ENCODE results near the gene MARCHF2. TPM values are rescaled to one million over a fixed set of nuclear protein-coding genes. Genes with fewer than 3 reads are reported as not detected.

Gene MARCHF2
- total and polyA plus RNA-seq, 9 of the 15 experiments (the other 6 are each of a cell fraction or from before 2014, with no cell fraction given) = 0.39 to 6.4 (median 2.2) TPM

- ATAC-seq (peak; percentile 98), FAIRE-seq (peak; percentile 98), DNase-seq (ENCODE audit: extremely low read depth in 1 of 4, low spot score in 3 of 4) (peak; percentile 77 to 92 (median 79))
- Histone ChIP-seq H3K36me3 (ENCODE audit: control insufficient read depth, insufficient read depth, low read length) (no peaks in the 10 kb centered on the region; the same call in 2 of the 3 replicates), H2AFZ (ENCODE audit: low read depth, low read length) (peak overlapping the region; percentile 73), H3K4me2 (ENCODE audit: insufficient read depth, low read length) (peak overlapping the region; percentile 60), H4K20me1 (replicated peaks; ENCODE audit: control insufficient read depth, insufficient read depth, low read length) (no peaks in the 10 kb centered on the region), H3K79me2 (ENCODE audit: control insufficient read depth, insufficient read depth, low read length) (no peaks in the 10 kb centered on the region), H3K4me3 (no peak overlapping the region), H3K4me1 (replicated peaks in 1 of 2; ENCODE audit: control insufficient read depth in 2 of 2, insufficient read depth in 2 of 2, low read length in 2 of 2) (peaks cover 11 to 28% of the 10 kb centered on the region in 2 experiments), H3K9ac (ENCODE audit: insufficient read depth in 1 of 2, low read depth in 2 of 2, low read length in 2 of 2) (peak overlapping the region; percentile 31 to 86; a peak in 2 of 4 replicates), H3K27ac (ENCODE audit: extremely low read depth, low read depth, low read length) (peak overlapping the region; percentile 50; the same call in 2 of the 3 replicates), H3K9me3 (replicated peaks; ENCODE audit: control insufficient read depth, insufficient read depth, low read depth, low read length) (no peaks in the 10 kb centered on the region), H3K27me3 (ENCODE audit: control insufficient read depth in 2 of 2, insufficient read depth in 2 of 2, low read length in 2 of 2) (no peaks in the 10 kb centered on the region), H3K9me1 (ENCODE audit: control insufficient read depth, insufficient read depth, low read length) (no peaks in the 10 kb centered on the region)
- 15% methylated on average over 8 of the region's 9 CpGs for WGBS (ENCODE audit: insufficient coverage, low coverage, missing lambda C conversion rate)
- ChIA-PET POLR2A (interaction anchor here (1.0 to 3.7 kb wide), 6 partner anchors 11 to 74 kb away, joined by 3 to 18 read pairs (median 4); partner anchors contain the start of genes HNRNPM and MARCHF2), CTCF (ENCODE audit: low intra/inter-chr PET ratio) (interaction anchor here (0.7 kb wide), 1 partner anchor 56 kb away, joined by 3 read pairs; no protein-coding TSS in a partner anchor)
- in situ Hi-C loops (cut with MboI) (no loop called here), intact Hi-C loops (cut with micrococcal nuclease) (no loop called here)
- no TSS peak for BruUV-seq (replicated peaks)
- peak; percentile 51 for TF ChIP-seq CREB1 (IDR thresholded peaks at IDR 0.05)
- peak; percentile 59 for TF ChIP-seq CREB1 (CRISPR knock-in tag; IDR thresholded peaks at IDR 0.05)
- TF ChIP-seq ATF3 (IDR thresholded peaks at IDR 0.05) = peak; percentile 94
- TF ChIP-seq ATF3 (CRISPR knock-in tag; conservative IDR thresholded peaks at IDR 0.05) = peak; percentile 88; the same call in 1 of the 2 replicates
- no peak for TF ChIP-seq ARID3B (CRISPR knock-in tag; IDR thresholded peaks at IDR 0.05; ENCODE audit: borderline replicate concordance)
- TF ChIP-seq GABPB1 (CRISPR knock-in tag; IDR thresholded peaks at IDR 0.05) = 0 out of 2 replicates have a peak, but pooled peaks have one; percentile 48
- no peak for TF ChIP-seq TCF7 (IDR thresholded peaks at IDR 0.05; ENCODE audit: borderline replicate concordance)
- no peak for TF ChIP-seq NCOA2 (IDR thresholded peaks at IDR 0.05; ENCODE audit: partially characterized antibody in 2 of 2)
- TF ChIP-seq PTBP1 (IDR thresholded peaks at IDR 0.05; ENCODE audit: low read depth, low read length) = no peak
- TF ChIP-seq BRD9 (IDR thresholded peaks at IDR 0.05; ENCODE audit: low read depth, partially characterized antibody) = peak; percentile 43
- TF ChIP-seq CEBPG (CRISPR knock-in tag; IDR thresholded peaks at IDR 0.05) = peak; percentile 46; the same call in 1 of the 2 replicates
- TF ChIP-seq CEBPG (tag; conservative IDR thresholded peaks at IDR 0.05 in 1 of 2, IDR thresholded peaks at IDR 0.05 in 1 of 2) = peak; percentile 61 to 83; a peak in 3 of 4 replicates
- TF ChIP-seq SMARCE1 (IDR thresholded peaks at IDR 0.05) = peak; percentile 92
- peak in 1 of 2 experiments; percentile 50; a peak in 1 of 4 replicates for TF ChIP-seq RCOR1 (IDR thresholded peaks at IDR 0.05; ENCODE audit: borderline replicate concordance in 1 of 2, low read depth in 2 of 2, low read length in 2 of 2)
- no peak for TF ChIP-seq SMARCB1 (IDR thresholded peaks at IDR 0.05; ENCODE audit: insufficient read length, low read depth)
- no peak for TF ChIP-seq C11orf30 (IDR thresholded peaks at IDR 0.05; ENCODE audit: low read depth)
- no peak for TF ChIP-seq ZNF311 (CRISPR knock-in tag; IDR thresholded peaks at IDR 0.05)
- peak; percentile 97 for TF ChIP-seq ZNF384 (IDR thresholded peaks at IDR 0.05; ENCODE audit: low read depth, low read length)
- TF ChIP-seq NBN (IDR thresholded peaks at IDR 0.05; ENCODE audit: low read depth) = peak; percentile 74; the same call in 1 of the 2 replicates
- peak; percentile 65 for TF ChIP-seq BCOR (IDR thresholded peaks at IDR 0.05)
- TF ChIP-seq FOS (IDR thresholded peaks at IDR 0.05; ENCODE audit: extremely low read depth, insufficient read length) = peak; percentile 54
- peak; percentile 32; the same call in 1 of the 2 replicates for TF ChIP-seq MAFK (IDR thresholded peaks at IDR 0.05; ENCODE audit: low read length)
These were observed 10.7 kb downstream of the MARCHF2 start for GRCh38 chr19:8423817-8424223.
